T-helper 2 cell (primary cell): ENCODE results near the gene CNTN4.

Experiments
- DNase-seq, 5 experiments: peaks; one replicate each; pipeline versions ENCODE4 v3.0.0 to v3.0.0-alpha.2; 2012 to 2022

The CNTN4 gene

DNA sequence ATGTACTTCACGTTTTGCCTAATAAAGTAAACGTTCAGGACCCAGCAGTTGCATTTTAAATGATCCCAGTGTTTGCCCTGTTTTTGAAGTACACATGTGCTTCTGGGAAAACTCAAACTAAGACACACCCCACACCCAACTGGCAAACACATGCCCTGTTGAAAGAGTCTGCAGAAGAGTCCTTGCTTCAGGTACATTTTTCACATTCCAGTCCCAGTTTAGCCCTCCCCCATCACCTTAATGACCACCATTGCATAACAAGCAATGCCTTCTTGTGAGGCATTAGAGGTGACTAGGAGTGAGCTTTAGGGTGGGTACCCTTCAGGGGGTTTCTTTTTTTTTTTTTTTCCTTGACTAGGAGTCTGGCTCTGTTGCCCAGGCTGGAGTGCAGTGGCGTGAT, 322.3 kb downstream of the CNTN4 start:
- no peak for DNase-seq

DNA sequence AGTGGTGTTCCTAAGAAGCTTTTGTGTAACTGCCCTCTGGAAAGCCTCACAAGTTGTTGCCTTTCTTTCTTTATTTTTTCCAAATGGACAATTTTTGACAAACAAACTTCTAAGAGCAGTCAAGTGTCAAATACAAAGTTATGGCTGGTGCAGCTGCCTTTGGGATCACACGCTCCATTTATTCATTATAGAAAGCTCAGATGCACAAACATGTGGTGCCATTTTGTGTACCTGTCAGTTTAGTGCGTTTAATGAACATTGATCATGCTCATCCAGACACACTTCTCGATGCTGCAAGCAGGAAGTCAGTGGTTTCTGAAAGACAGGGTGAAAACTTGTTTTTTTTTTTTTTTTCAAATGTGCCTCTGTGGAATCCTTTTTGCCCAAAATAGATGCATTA, 324.5 kb downstream of the CNTN4 start:
- DNase-seq, result no peak

DNA sequence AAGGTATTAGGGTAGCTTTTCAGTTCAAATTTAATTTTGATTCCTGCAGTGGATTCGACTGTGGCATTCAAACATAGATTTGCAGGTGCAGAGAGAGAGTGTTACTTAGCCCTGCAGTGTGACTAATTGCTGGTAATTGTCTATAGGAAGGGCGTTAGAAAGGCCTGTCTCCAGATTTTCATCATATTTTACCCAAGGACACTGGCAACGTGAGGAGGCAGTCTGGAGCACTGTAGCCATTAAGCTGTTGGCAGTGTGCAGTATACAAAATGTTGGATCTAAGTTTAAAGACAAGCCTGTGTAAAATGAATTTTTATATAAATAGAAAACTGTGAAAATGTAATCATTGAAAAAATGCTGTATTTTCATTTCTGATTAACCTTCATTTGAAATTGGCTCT, 342.9 kb downstream of the CNTN4 start:
- DNase-seq, result no peak

DNA sequence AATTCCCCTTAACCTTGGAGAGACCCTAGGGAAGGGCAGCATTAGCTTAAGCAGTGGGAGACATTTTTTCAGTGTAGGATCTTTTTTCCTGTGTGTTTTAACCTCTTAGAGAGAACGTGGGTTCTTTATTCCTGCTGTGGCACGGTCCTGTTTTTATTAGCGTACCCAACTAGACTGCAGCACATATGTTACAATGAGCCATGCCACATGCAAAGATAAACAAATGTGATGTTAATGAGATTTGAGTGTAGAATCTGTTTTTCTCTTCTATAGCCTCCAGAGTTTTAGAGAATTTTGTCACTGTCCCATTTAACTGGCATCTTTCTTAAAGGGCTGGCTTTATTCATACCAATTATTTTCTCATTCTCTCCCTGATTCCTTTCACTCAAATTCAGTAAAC, 347.5 kb downstream of the CNTN4 start:
- no peak for DNase-seq

DNA sequence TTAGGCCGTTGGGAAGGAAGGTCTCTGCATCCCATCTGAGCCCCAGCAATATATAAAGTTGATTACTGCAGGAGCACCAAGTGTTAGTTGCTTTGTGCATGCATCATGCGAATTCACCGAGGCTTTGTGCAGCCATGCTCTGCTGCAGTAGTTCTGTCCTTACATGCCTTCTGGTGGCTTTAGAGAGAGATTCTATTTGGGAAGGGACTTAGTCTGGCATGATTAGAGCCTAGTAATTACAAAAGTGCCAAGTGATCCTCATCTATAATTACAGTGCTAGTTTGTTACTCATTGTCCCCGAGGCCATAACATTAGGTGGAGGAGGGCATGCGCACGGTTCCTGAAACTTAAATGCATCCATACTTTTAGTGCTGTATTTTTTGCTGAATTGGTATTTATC, 353.6 kb downstream of the CNTN4 start:
- no peak for DNase-seq

DNA sequence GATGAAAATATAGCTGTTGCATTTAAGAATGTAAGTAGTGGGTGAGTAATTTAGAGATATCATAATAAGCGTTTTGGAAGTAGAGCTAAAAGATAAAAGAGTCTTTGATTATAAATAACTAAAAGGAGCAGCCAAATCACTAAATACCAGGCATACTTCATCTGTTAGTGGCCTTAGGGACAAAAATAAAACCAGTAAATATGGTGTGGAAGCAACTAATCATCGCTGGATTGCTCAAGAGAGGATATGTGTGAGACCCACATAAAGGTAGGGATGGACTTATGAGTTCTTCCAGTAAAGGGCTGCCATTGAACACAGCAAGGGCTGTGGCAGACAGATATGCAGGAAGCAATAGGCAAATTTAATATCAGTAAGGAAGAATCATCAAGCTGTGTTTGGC, 356.2 kb downstream of the CNTN4 start:
- DNase-seq, result no peak

DNA sequence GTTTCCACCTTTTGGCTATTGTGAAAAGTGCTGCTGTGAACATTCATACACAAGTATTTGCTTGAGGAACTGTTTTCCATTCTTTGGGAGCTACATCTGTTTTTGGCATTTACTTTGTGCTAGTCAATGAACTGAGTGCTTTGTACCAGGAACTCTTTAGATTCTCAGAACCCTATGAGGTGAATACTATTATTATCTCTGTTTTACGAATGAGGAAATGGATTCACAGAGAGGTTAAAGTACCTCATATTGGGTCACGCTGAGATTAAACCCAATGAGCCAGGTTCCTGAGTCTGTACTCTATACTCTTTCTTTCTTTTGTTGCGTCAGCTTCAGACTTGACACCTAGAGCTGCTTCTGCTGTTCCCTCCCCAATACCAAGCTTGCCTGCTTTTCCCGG, 358.1 kb downstream of the CNTN4 start:
- DNase-seq, result no peak

DNA sequence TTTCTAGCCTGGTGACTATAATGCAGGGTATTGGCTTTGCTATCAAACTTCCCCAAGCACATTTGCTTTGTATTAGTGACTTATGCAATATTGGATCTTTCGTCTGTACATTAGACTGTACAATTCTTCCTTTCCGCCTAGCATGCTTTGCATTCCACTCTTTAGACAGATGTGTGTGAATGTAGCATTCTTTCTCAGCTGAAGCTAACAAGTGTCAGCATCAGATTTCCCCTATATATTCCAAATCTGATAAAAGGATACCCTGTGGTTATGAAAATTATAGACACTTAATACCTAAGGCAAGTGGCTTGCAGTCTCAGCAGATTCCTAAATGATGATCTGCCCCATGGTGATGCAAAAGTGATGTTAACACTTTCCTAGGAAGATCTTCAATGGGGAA, 360.1 kb downstream of the CNTN4 start:
- DNase-seq, result no peak

DNA sequence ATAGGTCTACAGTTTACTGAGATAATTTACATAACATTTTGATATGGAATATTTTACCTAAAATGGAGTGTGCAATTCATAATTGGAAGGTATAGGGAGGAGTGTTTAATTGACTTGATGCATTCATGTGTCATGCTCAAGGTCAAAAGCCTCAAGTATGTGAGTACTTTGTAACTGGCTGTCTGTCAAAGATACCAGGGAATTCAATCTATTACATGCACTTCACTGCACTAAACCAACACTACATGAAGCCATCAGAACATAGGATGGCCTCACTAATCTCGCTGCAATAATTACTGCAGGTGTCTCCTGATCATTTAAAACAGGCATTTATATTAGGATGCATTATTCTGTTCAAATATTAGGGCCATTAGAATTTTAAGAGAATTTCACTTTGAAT, 367.2 kb downstream of the CNTN4 start:
- no peak for DNase-seq

DNA sequence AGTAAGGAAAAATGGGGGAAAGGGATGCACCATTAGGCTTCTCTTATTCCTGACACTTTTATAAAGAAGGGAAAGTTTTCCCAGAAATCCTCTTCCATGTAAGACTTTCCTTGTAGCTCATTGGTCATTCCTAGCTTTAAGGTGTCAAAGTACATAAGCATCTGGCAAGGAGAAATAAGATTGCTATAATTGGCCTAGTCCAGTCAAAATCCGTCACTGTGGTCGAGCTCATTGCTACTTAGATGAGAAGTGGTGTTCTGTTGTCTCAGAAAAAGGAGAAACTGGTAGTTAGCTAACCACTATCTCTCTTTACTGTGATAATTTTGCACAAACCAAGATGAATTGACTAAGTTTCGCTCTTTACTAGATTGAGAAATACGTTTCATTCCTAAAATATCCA, 370.1 kb downstream of the CNTN4 start:
- DNase-seq, result no peak

DNA sequence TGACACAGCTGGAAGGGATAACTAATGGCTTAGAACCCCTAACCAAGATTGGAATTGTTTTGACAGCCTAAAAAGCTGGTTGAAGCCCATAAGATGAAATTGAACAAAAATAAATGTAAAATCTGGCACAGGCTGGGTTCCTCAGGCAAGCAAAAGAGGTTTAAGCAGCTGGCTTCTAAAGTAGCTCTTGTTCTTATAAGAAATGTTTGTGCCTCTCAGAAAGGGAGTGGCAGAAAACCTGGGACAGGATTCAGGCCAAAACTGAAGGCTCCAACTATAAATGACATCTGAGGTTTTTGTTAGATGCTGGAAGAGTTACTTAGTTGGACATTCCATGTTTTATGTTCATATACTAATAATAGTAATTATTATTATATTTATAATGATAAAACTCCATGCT, 378.3 kb downstream of the CNTN4 start:
- DNase-seq, result no peak

DNA sequence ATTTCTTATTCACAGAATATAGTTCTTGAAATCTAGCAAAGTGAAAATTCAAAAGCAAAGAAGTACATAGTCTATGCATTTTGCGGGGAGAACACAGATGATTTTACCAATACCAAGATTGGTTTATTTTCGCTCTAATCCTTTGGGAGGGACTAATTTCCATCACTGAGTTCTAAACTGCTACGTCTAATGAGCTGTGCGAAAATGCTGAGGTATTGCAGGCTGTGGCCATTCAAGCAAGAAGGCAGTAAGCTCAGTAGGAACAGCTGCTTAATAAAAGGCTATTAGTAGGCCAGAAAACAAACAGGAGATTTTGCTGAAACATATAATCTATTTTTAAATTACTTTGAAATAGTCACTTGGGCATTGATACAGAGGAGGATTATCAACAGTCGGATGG, 379.0 kb downstream of the CNTN4 start:
- no peak for DNase-seq

DNA sequence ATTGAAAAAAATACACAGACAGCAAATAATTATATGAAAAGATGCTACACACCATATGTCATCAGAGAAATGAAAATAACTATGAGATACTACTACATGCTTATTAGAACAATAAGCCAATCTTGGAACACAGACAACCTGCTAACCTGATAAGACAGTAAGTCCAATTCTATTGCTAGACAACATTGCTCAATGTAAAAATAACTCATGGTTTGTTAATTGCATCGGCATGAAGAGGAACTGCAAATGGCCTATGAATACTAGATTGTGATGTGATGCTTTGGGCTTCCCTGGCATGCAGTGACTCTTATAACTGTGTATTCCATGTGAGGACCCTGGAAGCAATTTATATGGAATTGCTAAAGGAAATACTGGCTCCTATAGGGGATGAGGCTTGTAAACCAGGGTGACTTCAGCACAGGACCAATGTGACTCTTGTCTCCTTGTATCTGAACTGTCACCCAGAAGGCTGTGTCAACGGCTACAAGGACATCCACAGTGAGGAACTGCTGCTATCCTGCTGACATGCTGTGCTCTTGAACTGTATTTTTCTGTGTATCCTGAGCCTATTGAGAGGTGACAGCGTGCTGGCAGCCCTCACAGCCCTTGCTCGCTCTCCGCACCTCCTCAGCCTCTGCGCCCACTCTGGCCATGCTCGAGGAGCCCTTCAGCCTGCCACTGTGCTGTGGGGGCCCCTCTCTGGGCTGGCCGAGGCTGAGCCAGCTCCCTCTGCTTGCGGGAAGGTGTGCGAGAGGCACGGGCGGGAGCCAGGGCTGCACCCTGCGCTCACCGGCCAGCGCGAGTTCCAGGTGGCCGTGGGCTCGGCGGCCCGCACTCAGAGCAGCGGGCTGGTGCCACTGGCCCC, 385.7 kb downstream of the CNTN4 start:
- DNase-seq, result no peak

DNA sequence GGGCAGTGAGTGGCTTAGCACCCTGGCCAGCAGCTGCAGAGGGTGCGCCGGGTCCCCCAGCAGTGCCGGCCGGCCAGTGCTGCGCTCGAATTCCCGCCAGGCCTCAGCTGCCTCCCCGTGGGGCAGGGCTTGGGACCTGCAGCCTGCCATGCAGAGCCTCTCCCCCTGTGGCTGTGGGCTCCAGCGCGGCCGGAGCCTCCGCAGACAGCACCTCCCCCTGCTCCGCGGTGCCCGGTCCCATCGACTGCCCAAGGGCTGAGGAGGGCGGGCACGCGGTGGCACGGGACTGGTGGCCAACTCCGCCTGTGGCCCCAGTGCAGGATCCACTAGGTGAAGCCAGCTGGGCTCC, 386.3 kb downstream of the CNTN4 start:
- DNase-seq, result no peak

DNA sequence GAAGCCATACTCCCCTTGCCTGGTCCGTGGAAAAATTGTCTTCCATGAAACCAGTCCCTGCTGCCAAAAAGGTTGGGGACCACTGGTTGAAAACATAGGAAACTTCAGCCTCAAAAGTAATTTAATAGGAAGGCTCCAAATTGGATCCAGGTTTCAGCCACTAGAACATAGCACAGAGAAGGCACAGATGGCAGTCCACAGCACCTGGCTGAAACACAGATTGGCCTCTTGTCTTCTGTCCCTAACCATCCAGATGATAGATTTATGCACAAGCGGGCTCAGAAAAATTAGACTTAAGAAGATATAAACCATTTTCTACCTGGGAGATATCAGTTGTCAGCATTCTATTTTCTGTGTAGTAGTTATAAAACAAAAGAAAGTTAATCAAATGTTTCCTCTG, 397.1 kb downstream of the CNTN4 start:
- no peak for DNase-seq

DNA sequence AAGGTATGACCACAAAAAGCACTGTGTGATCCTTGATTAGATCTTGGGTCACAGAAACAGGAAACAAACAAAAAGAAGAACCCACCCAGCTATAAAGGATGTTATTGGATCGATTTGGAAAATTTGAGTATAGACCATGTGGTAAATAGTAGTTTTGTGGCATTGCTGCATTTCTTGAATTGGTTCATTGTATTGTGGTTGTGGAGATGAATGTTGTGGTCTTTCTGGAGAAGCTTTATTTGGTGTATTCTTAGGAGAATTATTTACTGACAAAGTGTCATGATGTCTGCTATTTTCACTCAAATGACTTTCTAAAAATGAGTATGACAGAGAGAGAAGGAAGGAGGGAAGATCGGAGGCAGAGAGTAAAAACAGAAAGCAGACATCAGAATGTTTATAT, 406.2 kb downstream of the CNTN4 start:
- DNase-seq, result peak in 1 of 5 experiments; percentile 3

DNA sequence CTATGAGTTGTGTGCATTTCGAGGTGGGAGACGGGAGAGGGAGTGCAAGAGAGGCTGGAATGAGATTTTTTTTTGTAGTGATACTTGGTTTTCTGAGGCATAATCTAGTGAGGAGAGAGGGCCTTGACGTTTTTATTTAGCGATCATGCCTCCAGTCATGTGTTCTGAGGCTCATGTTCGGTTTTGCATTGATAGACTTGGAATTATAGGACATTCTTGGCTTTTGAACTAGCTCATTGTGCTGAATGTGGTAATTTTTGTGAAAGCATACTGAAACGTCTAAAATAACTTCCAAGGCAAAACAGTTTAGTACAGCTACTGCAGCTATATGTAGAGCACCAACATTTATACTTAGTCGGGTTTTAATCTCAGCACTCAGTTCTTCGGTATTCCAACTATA, 408.1 kb downstream of the CNTN4 start:
- no peak for DNase-seq

DNA sequence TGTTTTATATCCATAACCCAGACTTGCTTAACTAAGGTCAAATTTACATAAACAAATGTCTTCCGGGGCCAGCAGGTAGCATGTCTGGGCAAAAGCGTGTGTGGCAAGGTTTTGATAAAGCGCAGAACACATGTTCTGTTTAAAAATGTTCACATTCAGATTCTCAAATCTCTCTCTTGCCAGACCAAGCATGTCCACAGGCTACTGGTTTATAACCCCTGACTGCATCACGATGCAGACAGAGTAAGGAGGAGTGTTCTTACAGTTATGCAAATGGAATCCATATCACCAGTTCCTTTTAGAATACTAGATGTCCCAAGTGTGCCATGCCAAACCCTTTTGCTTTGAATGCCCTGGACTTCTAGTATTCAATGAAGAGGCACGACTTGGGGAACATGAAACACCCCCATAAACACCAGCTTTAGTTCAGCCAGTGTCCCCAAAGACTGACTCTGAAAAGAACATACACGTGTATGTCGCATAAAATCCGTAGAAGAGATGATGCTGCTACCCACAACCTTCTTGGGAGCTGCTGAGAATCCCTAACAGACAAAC, 412.0 kb downstream of the CNTN4 start:
- no peak for DNase-seq

DNA sequence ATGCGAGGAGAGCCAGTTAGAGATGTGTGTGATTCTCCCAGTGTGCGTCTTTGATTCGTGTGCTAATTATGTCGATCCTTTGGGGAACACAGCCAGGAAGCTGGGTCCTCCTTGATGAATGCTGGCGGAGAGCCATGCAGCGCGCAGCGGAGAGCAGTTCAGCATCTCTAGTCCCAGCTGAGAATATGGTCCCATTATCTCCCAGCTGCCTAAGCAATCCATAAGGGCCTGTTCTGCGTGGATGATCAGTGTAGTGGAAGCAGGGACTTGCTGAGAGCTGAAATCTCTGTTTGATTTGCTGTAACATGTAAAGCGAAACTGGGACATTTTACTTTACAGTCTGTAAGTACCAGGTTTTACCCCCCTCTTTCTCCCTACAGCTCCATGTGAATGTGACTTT, 412.7 kb downstream of the CNTN4 start:
- no peak for DNase-seq

DNA sequence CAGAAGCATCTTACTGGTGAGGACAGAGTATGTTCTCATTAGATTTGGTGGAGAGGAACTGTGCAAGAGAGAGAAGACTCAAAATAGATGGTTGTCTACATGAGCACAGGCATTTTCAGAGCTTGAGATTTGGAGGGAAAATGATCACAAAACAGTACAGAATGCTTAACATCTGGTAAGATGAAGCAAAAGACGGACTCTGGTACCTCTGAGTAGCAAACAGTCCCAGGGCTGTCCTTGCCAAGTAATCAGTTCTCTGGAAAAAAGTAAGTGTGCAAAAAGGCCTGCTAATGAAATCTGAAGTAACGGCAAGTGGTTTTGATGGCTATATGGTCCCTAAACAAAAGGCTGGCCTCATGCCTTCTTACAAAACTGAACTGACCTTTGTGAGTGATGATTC, 414.2 kb downstream of the CNTN4 start:
- no peak for DNase-seq

DNA sequence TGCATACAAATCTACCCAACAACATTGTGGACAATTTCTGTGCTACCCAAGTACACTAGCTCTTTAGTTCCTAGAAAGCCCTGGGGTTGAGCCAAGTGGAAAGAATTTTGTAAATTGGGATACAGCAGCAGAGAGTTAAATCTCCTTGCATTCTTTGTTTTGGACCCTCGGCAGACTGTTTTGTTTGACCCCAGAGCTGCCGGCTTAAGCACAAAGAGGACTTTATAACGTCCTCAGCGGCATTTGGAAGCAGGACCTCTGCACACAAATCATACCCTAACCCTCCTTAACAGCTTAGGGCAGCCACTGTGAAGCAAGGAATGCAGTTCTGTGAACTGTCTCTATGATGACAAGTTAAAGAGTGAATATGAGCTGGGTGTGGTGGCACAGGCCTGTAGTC, 415.3 kb downstream of the CNTN4 start:
- DNase-seq, result no peak

DNA sequence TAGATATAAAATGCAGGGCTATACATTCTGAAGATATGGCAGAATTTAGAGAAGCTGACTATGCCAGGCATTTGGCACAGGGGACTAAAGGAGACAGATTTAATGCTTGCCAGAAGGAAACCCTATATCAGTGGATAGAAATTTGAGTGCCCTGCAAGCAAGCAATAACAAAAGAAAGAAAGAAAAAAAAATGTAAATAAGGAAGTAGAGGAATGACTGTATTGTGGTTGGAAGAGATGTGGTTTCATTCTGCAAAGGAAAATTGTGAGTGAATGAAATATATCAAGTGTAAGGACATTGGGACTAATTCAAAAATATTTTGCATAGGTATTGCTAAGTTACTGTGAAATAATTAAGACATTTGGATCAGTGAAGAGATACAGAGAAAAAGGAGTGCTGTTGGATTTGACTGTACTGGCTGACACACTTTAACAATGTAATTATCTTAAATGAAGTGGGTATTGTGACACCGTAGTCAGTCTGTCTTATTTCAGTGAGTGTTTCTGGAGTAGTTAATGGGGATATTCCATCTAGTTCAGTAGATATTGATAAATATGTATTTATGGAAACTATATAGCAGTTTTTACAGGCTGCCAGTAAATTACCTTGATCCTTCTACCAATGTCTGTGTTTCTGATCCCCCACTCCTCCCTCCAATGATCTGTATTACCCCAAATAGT, 418.2 kb downstream of the CNTN4 start:
- no peak for DNase-seq

DNA sequence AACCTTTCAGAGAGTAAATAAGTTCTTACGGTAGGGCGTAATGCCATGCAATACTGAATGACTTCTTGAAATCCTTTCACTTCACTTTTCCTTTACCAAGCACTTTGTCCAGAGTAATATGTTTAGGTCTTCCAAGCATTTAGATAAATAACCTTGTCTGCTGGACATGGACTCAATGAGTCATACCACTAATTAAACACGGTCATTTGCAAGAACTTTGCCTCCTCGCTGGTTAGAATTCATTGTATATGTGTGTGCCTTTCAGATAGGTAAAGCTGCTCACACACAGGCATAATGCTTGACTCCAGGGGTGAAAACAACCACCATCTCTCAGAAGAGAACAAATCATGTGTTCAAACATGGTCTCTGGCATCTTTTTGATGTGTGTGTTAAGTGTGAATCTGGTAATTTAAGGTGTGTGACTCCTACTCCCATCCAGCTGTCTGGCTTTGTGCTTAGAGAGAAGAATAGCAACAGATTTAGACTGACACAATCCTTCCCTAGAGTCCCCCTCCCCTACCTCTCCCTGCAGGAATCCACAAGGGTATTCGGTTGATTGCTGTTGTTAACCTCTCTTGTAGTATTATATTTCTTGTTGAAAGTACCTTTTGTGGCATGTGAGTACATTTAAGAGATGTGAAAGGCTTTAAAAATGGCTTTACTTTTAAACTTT, 419.0 kb downstream of the CNTN4 start:
- DNase-seq, result no peak
